K562 (cell line): ENCODE measurements around the gene RTCA. TPM values are rescaled to one million over a fixed set of nuclear protein-coding genes. Genes with fewer than 3 reads are reported as not detected.

Source experiments
- ATF6 ChIP-seq: sonication (generic); formaldehyde crosslinking; IDR thresholded peaks from 2 replicates; pipeline ENCODE4 v1.4.0; 2020; ENCODE audit warnings: mild to moderate bottlenecking, missing genetic modification reagents
- DNMT1 ChIP-seq: fragments of 450-650 bp; IDR thresholded peaks from 2 replicates; pipeline ENCODE4 v1.6.1; 2016; ENCODE audit warnings: antibody characterized with exemption, mild to moderate bottlenecking
- HDAC8 ChIP-seq: fragments of 450-650 bp; IDR thresholded peaks from 2 replicates; pipeline ENCODE4 v1.6.1; 2016; ENCODE audit warnings: mild to moderate bottlenecking, missing genetic modification characterization, moderate library complexity, missing compliant biosample characterization
- KDM1A ChIP-seq, 2 experiments: fragments of 450-650 bp; IDR thresholded peaks; 2 replicates each; pipeline ENCODE4 v1.6.1; 2016; ENCODE audit warnings: mild to moderate bottlenecking in 2 of 2
- MED1 ChIP-seq: sonication (generic); formaldehyde crosslinking; IDR thresholded peaks from 2 replicates; pipeline ENCODE4 v1.8.1; 2023; ENCODE audit warnings: missing genetic modification reagents, borderline replicate concordance
- TFAM ChIP-seq: fragments of 250-450 bp; sonication (Bioruptor Pico); conservative IDR thresholded peaks from 2 replicates; pipeline ENCODE4 v1.5.0; 2021; ENCODE audit warnings: mild to moderate bottlenecking, moderate library complexity
- ZNF175 ChIP-seq: fragments of 200-800 bp; sonication (Bioruptor generic); IDR thresholded peaks from 2 replicates; pipeline ENCODE4 v1.6.1; 2016; ENCODE audit warnings: low read depth, mild to moderate bottlenecking, missing genetic modification characterization, missing compliant biosample characterization
- polyA plus RNA-seq, 8 experiments: library from polyadenylated mRNA; depleted of rRNA in 4 of 8; stranded (reverse) in 5 of 8; unstranded in 3 of 8; fragments of >200 nt; fragmentation: Nextera tagmentation in 2 of 8; fragmentation: Illumina TruSeq in 1 of 8; extraction: Ambion mirVana in 2 of 8; extraction: Trizol in 1 of 8; gene quantifications; 2 replicates each; pipeline versions ENCODE4 v1.2.1 to v1.2.3, GENCODE V29; 2011 to 2014; ENCODE audit warnings: inconsistent platforms in 1 of 8, missing spikeins in 1 of 8
- total RNA-seq, 7 experiments: library from RNA; depleted of rRNA in 6 of 7; stranded (reverse); fragments of >200 nt in 6 of 7; fragmentation: Illumina TruSeq in 2 of 7; extraction: Trizol in 2 of 7; gene quantifications; 2 replicates each; pipeline versions ENCODE4 v1.2.1 to v1.2.3, GENCODE V29; 2011 to 2021; ENCODE audit warnings: low replicate concordance in 1 of 7
- TF ChIP-seq, protein P1 (sequence below), 2 experiments: fragments of 450-650 bp; IDR thresholded peaks; 2 replicates each; pipeline ENCODE4 v1.6.1; 2018; ENCODE audit warnings: mild to moderate bottlenecking in 2 of 2, low read depth in 1 of 2; ENCODE audit not compliant: partially characterized antibody in 2 of 2
- TF ChIP-seq, protein P2 (sequence below): fragments of 200-600 bp; sonication (generic); IDR thresholded peaks from one replicate; pipeline ENCODE4 v1.6.1; 2012; ENCODE audit warnings: mild to moderate bottlenecking, low read depth, low read length, inconsistent platforms

Gene RTCA
- total and polyA plus RNA-seq, 9 of the 15 experiments (the other 6 are each of a cell fraction or from before 2014, with no cell fraction given), result 11.6 to 57.2 (median 43.2) TPM

- TF ChIP-seq ZNF175 (CRISPR knock-in tag) (no peak), TFAM (no peak), MED1 (no peak), KDM1A (IDR thresholded peaks at IDR 0.05) (no peak), ATF6 (CRISPR knock-in tag) (no peak; the same call in 1 of the 2 replicates), HDAC8 (tag) (no peak), DNMT1 (no peak)
- TF ChIP-seq, protein P1, sequence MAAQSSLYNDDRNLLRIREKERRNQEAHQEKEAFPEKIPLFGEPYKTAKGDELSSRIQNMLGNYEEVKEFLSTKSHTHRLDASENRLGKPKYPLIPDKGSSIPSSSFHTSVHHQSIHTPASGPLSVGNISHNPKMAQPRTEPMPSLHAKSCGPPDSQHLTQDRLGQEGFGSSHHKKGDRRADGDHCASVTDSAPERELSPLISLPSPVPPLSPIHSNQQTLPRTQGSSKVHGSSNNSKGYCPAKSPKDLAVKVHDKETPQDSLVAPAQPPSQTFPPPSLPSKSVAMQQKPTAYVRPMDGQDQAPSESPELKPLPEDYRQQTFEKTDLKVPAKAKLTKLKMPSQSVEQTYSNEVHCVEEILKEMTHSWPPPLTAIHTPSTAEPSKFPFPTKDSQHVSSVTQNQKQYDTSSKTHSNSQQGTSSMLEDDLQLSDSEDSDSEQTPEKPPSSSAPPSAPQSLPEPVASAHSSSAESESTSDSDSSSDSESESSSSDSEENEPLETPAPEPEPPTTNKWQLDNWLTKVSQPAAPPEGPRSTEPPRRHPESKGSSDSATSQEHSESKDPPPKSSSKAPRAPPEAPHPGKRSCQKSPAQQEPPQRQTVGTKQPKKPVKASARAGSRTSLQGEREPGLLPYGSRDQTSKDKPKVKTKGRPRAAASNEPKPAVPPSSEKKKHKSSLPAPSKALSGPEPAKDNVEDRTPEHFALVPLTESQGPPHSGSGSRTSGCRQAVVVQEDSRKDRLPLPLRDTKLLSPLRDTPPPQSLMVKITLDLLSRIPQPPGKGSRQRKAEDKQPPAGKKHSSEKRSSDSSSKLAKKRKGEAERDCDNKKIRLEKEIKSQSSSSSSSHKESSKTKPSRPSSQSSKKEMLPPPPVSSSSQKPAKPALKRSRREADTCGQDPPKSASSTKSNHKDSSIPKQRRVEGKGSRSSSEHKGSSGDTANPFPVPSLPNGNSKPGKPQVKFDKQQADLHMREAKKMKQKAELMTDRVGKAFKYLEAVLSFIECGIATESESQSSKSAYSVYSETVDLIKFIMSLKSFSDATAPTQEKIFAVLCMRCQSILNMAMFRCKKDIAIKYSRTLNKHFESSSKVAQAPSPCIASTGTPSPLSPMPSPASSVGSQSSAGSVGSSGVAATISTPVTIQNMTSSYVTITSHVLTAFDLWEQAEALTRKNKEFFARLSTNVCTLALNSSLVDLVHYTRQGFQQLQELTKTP (IDR thresholded peaks at IDR 0.05; ENCODE audit: low read depth in 1 of 2, partially characterized antibody in 2 of 2), result no peak
- TF ChIP-seq, protein P2, sequence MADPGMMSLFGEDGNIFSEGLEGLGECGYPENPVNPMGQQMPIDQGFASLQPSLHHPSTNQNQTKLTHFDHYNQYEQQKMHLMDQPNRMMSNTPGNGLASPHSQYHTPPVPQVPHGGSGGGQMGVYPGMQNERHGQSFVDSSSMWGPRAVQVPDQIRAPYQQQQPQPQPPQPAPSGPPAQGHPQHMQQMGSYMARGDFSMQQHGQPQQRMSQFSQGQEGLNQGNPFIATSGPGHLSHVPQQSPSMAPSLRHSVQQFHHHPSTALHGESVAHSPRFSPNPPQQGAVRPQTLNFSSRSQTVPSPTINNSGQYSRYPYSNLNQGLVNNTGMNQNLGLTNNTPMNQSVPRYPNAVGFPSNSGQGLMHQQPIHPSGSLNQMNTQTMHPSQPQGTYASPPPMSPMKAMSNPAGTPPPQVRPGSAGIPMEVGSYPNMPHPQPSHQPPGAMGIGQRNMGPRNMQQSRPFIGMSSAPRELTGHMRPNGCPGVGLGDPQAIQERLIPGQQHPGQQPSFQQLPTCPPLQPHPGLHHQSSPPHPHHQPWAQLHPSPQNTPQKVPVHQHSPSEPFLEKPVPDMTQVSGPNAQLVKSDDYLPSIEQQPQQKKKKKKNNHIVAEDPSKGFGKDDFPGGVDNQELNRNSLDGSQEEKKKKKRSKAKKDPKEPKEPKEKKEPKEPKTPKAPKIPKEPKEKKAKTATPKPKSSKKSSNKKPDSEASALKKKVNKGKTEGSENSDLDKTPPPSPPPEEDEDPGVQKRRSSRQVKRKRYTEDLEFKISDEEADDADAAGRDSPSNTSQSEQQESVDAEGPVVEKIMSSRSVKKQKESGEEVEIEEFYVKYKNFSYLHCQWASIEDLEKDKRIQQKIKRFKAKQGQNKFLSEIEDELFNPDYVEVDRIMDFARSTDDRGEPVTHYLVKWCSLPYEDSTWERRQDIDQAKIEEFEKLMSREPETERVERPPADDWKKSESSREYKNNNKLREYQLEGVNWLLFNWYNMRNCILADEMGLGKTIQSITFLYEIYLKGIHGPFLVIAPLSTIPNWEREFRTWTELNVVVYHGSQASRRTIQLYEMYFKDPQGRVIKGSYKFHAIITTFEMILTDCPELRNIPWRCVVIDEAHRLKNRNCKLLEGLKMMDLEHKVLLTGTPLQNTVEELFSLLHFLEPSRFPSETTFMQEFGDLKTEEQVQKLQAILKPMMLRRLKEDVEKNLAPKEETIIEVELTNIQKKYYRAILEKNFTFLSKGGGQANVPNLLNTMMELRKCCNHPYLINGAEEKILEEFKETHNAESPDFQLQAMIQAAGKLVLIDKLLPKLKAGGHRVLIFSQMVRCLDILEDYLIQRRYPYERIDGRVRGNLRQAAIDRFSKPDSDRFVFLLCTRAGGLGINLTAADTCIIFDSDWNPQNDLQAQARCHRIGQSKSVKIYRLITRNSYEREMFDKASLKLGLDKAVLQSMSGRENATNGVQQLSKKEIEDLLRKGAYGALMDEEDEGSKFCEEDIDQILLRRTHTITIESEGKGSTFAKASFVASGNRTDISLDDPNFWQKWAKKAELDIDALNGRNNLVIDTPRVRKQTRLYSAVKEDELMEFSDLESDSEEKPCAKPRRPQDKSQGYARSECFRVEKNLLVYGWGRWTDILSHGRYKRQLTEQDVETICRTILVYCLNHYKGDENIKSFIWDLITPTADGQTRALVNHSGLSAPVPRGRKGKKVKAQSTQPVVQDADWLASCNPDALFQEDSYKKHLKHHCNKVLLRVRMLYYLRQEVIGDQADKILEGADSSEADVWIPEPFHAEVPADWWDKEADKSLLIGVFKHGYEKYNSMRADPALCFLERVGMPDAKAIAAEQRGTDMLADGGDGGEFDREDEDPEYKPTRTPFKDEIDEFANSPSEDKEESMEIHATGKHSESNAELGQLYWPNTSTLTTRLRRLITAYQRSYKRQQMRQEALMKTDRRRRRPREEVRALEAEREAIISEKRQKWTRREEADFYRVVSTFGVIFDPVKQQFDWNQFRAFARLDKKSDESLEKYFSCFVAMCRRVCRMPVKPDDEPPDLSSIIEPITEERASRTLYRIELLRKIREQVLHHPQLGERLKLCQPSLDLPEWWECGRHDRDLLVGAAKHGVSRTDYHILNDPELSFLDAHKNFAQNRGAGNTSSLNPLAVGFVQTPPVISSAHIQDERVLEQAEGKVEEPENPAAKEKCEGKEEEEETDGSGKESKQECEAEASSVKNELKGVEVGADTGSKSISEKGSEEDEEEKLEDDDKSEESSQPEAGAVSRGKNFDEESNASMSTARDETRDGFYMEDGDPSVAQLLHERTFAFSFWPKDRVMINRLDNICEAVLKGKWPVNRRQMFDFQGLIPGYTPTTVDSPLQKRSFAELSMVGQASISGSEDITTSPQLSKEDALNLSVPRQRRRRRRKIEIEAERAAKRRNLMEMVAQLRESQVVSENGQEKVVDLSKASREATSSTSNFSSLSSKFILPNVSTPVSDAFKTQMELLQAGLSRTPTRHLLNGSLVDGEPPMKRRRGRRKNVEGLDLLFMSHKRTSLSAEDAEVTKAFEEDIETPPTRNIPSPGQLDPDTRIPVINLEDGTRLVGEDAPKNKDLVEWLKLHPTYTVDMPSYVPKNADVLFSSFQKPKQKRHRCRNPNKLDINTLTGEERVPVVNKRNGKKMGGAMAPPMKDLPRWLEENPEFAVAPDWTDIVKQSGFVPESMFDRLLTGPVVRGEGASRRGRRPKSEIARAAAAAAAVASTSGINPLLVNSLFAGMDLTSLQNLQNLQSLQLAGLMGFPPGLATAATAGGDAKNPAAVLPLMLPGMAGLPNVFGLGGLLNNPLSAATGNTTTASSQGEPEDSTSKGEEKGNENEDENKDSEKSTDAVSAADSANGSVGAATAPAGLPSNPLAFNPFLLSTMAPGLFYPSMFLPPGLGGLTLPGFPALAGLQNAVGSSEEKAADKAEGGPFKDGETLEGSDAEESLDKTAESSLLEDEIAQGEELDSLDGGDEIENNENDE, result no peak
Measured at GRCh38 chr1:100265931-100266740, at the start of gene RTCA (continued).
